IPS DF 6.9 (cell line): ENCODE data around the gene AGXT2.
"Not testable (repeated sequence)": the region's sequence is repeated elsewhere in the genome, so short reads cannot be mapped to it uniquely, and the experiment has no call there.

Source experiments
- DNase-seq: peaks from one replicate; pipeline ENCODE4 v3.0.0-alpha.2; 2013; ENCODE audit warnings: low read depth, low spot score
- H3K27ac ChIP-seq: one replicate; pipeline ENCODE4 v1.5.1; 2013; ENCODE audit warnings: low read length, control low read depth
- H3K27me3 ChIP-seq: 2 replicates; pipeline ENCODE4 v1.6.1; 2013; ENCODE audit warnings: mild to moderate bottlenecking, low read length; ENCODE audit not compliant: control insufficient read depth, insufficient read depth
- H3K36me3 ChIP-seq: 2 replicates; pipeline ENCODE4 v1.6.1; 2013; ENCODE audit warnings: low read length; ENCODE audit not compliant: control insufficient read depth, insufficient read depth
- H3K4me1 ChIP-seq: 2 replicates; pipeline ENCODE4 v1.6.1; 2013; ENCODE audit warnings: low read length; ENCODE audit not compliant: control insufficient read depth, insufficient read depth
- H3K4me3 ChIP-seq: 2 replicates; pipeline ENCODE4 v1.5.1; 2013; ENCODE audit warnings: mild to moderate bottlenecking, low read length
- H3K9me3 ChIP-seq: 2 replicates; pipeline ENCODE4 v1.6.1; 2013; ENCODE audit warnings: low read length, inconsistent platforms; ENCODE audit not compliant: control insufficient read depth, insufficient read depth
- whole genome bisulfite sequencing: extraction: QIAGEN DNeasy Blood & Tissue Kit; methylation state at CpG from one replicate; pipeline ENCODE4 v1.1.7; 2013; ENCODE audit warnings: mixed read lengths, missing lambda C conversion rate; ENCODE audit not compliant: insufficient read length, insufficient coverage; 5-methylcytosine and 5-hydroxymethylcytosine counted together

AGXT2 gene

GRCh38 chr5:35035929-35036328, 11.8 kb downstream of the AGXT2 start:
- not testable (repeated sequence) for H3K4me3 ChIP-seq, H3K9me3 ChIP-seq, H3K36me3 ChIP-seq, H3K27ac ChIP-seq, H3K4me1 ChIP-seq, H3K27me3 ChIP-seq, DNase-seq
- WGBS: no CpG with 5 or more reads among the region's 4 CpGs

GRCh38 chr5:35035271-35035670, 12.5 kb downstream of the AGXT2 start:
- DNase-seq: no peak
- Histone ChIP-seq H3K4me1 (peaks cover 2% of the 10 kb centered on the region; the same call in 1 of the 2 replicates), H3K27ac (no peak overlapping the region), H3K36me3 (no peaks in the 10 kb centered on the region), H3K4me3 (no peak overlapping the region), H3K27me3 (no peaks in the 10 kb centered on the region), H3K9me3 (no peaks in the 10 kb centered on the region)
- no CpG with 5 or more reads among the region's 3 CpGs for WGBS

GRCh38 chr5:35032356-35032755, 15.4 kb downstream of the AGXT2 start:
- Histone ChIP-seq H3K36me3 (no peaks in the 10 kb centered on the region), H3K9me3 (no peaks in the 10 kb centered on the region), H3K27ac (no peak overlapping the region), H3K4me3 (no peak overlapping the region), H3K4me1 (peaks cover 2% of the 10 kb centered on the region; the same call in 1 of the 2 replicates), H3K27me3 (no peaks in the 10 kb centered on the region)
- no CpG with 5 or more reads among the region's 6 CpGs for WGBS
- no peak for DNase-seq

- Histone ChIP-seq H3K4me1 (no peaks in the 10 kb centered on the region), H3K27me3 (no peaks in the 10 kb centered on the region), H3K36me3 (no peaks in the 10 kb centered on the region), H3K27ac (no peak overlapping the region), H3K9me3 (no peaks in the 10 kb centered on the region), H3K4me3 (no peak overlapping the region)
- no CpG with 5 or more reads among the region's 5 CpGs for WGBS
- no peak for DNase-seq
Measured at GRCh38 chr5:35031276-35031675, 16.5 kb downstream of the AGXT2 start.

- Histone ChIP-seq H3K4me1 (no peaks in the 10 kb centered on the region), H3K27ac (no peak overlapping the region), H3K36me3 (no peaks in the 10 kb centered on the region), H3K9me3 (no peaks in the 10 kb centered on the region), H3K4me3 (no peak overlapping the region), H3K27me3 (no peaks in the 10 kb centered on the region)
- DNase-seq: no peak
- no CpG with 5 or more reads among the region's 10 CpGs for WGBS
Measured at GRCh38 chr5:35030426-35031100, 17.2 kb downstream of the AGXT2 start.

GRCh38 chr5:35029333-35029732, 18.4 kb downstream of the AGXT2 start:
- DNase-seq: no peak
- no peaks in the 10 kb centered on the region for H3K36me3 ChIP-seq
- WGBS: no CpG with 5 or more reads among the region's 4 CpGs
- H3K27me3 ChIP-seq: no peaks in the 10 kb centered on the region
- no peak overlapping the region for H3K27ac ChIP-seq
- H3K9me3 ChIP-seq: no peaks in the 10 kb centered on the region
- no peaks in the 10 kb centered on the region for H3K4me1 ChIP-seq
- no peak overlapping the region for H3K4me3 ChIP-seq

GRCh38 chr5:35026941-35027340, 20.8 kb downstream of the AGXT2 start:
- Histone ChIP-seq H3K36me3 (no peaks in the 10 kb centered on the region), H3K9me3 (no peaks in the 10 kb centered on the region), H3K27me3 (no peaks in the 10 kb centered on the region), H3K4me1 (no peaks in the 10 kb centered on the region), H3K4me3 (no peak overlapping the region), H3K27ac (no peak overlapping the region)
- WGBS: no CpG with 5 or more reads among the region's 5 CpGs
- DNase-seq: no peak

- no peaks in the 10 kb centered on the region for H3K27me3 ChIP-seq
- no peak overlapping the region for H3K4me3 ChIP-seq
- WGBS: no CpG with 5 or more reads among the region's 5 CpGs
- H3K27ac ChIP-seq: no peak overlapping the region
- no peaks in the 10 kb centered on the region for H3K9me3 ChIP-seq
- H3K36me3 ChIP-seq: no peaks in the 10 kb centered on the region
- H3K4me1 ChIP-seq: no peaks in the 10 kb centered on the region
- no peak for DNase-seq
Measured at GRCh38 chr5:35026280-35026840, 21.4 kb downstream of the AGXT2 start.

- H3K27ac ChIP-seq: no peak overlapping the region
- no peaks in the 10 kb centered on the region for H3K27me3 ChIP-seq
- no peaks in the 10 kb centered on the region for H3K9me3 ChIP-seq
- no peak overlapping the region for H3K4me3 ChIP-seq
- H3K4me1 ChIP-seq: no peaks in the 10 kb centered on the region
- WGBS: no CpG with 5 or more reads among the region's 10 CpGs
- no peak for DNase-seq
- H3K36me3 ChIP-seq: no peaks in the 10 kb centered on the region
Measured at GRCh38 chr5:35024911-35025510, 22.7 kb downstream of the AGXT2 start.

GRCh38 chr5:35023391-35024178, 24.2 kb downstream of the AGXT2 start:
- no peaks in the 10 kb centered on the region for H3K9me3 ChIP-seq
- no peaks in the 10 kb centered on the region for H3K36me3 ChIP-seq
- no peak for DNase-seq
- no peak overlapping the region for H3K27ac ChIP-seq
- no peaks in the 10 kb centered on the region for H3K27me3 ChIP-seq
- no peaks in the 10 kb centered on the region for H3K4me1 ChIP-seq
- no peak overlapping the region for H3K4me3 ChIP-seq
- no CpG with 5 or more reads among the region's 7 CpGs for WGBS
